ENCODE data around the gene ZNF688. TPM values are rescaled to one million over a fixed set of nuclear protein-coding genes. Genes with fewer than 3 reads are reported as not detected.

Gene ZNF688
- total and polyA plus RNA-seq, 9 of the 15 experiments (the other 6 are each of a cell fraction or from before 2014, with no cell fraction given): 0.48 to 12.9 (median 4.5) TPM

DNA sequence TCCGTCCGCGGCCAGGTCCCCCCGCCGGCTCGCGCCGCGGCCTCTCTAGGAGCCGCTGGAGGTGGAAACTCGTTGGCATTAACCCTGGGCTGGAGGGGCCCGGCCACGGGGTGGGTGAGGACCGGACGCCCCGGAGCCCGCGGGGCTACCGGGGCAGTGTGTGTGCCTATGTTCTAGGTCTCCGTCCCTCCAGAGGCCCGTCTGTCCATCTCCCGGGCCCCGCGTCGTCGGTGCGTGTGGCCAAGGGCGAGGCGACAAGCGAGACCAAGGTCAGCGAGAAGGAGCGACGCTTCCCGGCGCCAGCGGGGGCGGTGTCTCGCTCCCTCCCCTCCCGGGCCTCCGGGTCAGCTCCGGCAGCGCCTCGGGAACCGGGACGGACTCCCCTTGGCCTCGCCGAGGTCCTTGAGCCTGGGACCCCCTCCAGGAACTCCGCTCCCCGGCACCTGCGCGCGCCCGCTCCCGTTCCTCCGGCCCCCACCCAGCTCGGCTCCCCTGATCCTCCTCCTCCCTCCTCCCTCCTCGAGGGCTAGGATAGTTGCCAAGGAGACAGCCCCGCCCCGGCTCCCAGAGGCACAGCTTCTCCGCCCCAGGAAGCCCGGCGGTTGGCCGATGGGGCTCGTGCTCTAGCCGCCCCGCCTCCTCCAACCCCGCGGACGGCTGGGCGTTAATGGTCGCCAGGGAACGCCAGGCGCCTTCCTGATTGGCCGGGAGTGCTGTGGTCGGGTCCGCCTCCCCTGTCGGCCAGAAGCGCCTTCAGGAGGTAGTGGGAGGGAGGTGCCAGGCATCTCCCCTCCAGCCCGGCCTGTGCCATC, 44.5 kb downstream of the ZNF688 start (continued):
- TF ChIP-seq, protein P1, sequence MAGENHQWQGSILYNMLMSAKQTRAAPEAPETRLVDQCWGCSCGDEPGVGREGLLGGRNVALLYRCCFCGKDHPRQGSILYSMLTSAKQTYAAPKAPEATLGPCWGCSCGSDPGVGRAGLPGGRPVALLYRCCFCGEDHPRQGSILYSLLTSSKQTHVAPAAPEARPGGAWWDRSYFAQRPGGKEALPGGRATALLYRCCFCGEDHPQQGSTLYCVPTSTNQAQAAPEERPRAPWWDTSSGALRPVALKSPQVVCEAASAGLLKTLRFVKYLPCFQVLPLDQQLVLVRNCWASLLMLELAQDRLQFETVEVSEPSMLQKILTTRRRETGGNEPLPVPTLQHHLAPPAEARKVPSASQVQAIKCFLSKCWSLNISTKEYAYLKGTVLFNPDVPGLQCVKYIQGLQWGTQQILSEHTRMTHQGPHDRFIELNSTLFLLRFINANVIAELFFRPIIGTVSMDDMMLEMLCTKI (IDR thresholded peaks at IDR 0.05; ENCODE audit: partially characterized antibody): no peak
- peak; percentile 37; the same call in 1 of the 2 replicates for TF ChIP-seq MBD2 (IDR thresholded peaks at IDR 0.05; ENCODE audit: borderline replicate concordance, low read depth)
- TF ChIP-seq, protein P2, sequence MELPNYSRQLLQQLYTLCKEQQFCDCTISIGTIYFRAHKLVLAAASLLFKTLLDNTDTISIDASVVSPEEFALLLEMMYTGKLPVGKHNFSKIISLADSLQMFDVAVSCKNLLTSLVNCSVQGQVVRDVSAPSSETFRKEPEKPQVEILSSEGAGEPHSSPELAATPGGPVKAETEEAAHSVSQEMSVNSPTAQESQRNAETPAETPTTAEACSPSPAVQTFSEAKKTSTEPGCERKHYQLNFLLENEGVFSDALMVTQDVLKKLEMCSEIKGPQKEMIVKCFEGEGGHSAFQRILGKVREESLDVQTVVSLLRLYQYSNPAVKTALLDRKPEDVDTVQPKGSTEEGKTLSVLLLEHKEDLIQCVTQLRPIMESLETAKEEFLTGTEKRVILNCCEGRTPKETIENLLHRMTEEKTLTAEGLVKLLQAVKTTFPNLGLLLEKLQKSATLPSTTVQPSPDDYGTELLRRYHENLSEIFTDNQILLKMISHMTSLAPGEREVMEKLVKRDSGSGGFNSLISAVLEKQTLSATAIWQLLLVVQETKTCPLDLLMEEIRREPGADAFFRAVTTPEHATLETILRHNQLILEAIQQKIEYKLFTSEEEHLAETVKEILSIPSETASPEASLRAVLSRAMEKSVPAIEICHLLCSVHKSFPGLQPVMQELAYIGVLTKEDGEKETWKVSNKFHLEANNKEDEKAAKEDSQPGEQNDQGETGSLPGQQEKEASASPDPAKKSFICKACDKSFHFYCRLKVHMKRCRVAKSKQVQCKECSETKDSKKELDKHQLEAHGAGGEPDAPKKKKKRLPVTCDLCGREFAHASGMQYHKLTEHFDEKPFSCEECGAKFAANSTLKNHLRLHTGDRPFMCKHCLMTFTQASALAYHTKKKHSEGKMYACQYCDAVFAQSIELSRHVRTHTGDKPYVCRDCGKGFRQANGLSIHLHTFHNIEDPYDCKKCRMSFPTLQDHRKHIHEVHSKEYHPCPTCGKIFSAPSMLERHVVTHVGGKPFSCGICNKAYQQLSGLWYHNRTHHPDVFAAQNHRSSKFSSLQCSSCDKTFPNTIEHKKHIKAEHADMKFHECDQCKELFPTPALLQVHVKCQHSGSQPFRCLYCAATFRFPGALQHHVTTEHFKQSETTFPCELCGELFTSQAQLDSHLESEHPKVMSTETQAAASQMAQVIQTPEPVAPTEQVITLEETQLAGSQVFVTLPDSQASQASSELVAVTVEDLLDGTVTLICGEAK (IDR thresholded peaks at IDR 0.05): peak; percentile 95
- TF ChIP-seq, protein P2 (CRISPR knock-in tag; IDR thresholded peaks at IDR 0.05): no peak
- no peak for TF ChIP-seq ZNF12 (CRISPR knock-in tag; IDR thresholded peaks at IDR 0.05)
- peak; percentile 7 to 67; a peak in 1 of 4 replicates for TF ChIP-seq SIN3A (IDR thresholded peaks at IDR 0.05; ENCODE audit: borderline replicate concordance in 2 of 2, control insufficient read depth in 1 of 2, low read depth in 2 of 2, low read length in 2 of 2)
- TF ChIP-seq, protein P3, sequence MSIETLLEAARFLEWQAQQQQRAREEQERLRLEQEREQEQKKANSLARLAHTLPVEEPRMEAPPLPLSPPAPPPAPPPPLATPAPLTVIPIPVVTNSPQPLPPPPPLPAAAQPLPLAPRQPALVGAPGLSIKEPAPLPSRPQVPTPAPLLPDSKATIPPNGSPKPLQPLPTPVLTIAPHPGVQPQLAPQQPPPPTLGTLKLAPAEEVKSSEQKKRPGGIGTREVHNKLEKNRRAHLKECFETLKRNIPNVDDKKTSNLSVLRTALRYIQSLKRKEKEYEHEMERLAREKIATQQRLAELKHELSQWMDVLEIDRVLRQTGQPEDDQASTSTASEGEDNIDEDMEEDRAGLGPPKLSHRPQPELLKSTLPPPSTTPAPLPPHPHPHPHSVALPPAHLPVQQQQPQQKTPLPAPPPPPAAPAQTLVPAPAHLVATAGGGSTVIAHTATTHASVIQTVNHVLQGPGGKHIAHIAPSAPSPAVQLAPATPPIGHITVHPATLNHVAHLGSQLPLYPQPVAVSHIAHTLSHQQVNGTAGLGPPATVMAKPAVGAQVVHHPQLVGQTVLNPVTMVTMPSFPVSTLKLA (conservative IDR thresholded peaks at IDR 0.05): peak; percentile 81 to 88
- TF ChIP-seq BRD9 (IDR thresholded peaks at IDR 0.05; ENCODE audit: low read depth, partially characterized antibody): peak; percentile 53
- TF ChIP-seq, protein P4, sequence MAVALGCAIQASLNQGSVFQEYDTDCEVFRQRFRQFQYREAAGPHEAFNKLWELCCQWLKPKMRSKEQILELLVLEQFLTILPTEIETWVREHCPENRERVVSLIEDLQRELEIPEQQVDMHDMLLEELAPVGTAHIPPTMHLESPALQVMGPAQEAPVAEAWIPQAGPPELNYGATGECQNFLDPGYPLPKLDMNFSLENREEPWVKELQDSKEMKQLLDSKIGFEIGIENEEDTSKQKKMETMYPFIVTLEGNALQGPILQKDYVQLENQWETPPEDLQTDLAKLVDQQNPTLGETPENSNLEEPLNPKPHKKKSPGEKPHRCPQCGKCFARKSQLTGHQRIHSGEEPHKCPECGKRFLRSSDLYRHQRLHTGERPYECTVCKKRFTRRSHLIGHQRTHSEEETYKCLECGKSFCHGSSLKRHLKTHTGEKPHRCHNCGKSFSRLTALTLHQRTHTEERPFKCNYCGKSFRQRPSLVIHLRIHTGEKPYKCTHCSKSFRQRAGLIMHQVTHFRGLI (CRISPR knock-in tag; IDR thresholded peaks at IDR 0.05): no peak
- no peak for TF ChIP-seq ZNF134 (CRISPR knock-in tag; conservative IDR thresholded peaks at IDR 0.05)
- TF ChIP-seq SAFB2 (IDR thresholded peaks at IDR 0.05; ENCODE audit: borderline replicate concordance, low read depth, low read length, severe bottlenecking): no peak
- TF ChIP-seq ZNF311 (CRISPR knock-in tag; IDR thresholded peaks at IDR 0.05): no peak
